Skeletal muscle satellite cell (primary cell): ENCODE measurements around the gene TMEM38A.
"Not testable (repeated sequence)": the region's sequence is repeated elsewhere in the genome, so short reads cannot be mapped to it uniquely, and the experiment has no call there.

Source experiments
- H3K27me3 ChIP-seq: 2 replicates; pipeline ENCODE4 v1.7.0; 2013; ENCODE audit warnings: low read length; ENCODE audit not compliant: control insufficient read depth, insufficient read depth
- H3K36me3 ChIP-seq: 2 replicates; pipeline ENCODE4 v1.7.0; 2013; ENCODE audit warnings: mild to moderate bottlenecking, control low read depth, low read length; ENCODE audit not compliant: insufficient read depth
- H3K4me1 ChIP-seq: 2 replicates; pipeline ENCODE4 v1.7.0; 2013; ENCODE audit warnings: low read length; ENCODE audit not compliant: control insufficient read depth, insufficient read depth
- H3K4me2 ChIP-seq: 2 replicates; pipeline ENCODE4 v1.7.0; 2013; ENCODE audit warnings: mild to moderate bottlenecking, low read length
- H3K4me3 ChIP-seq: 2 replicates; pipeline ENCODE4 v1.7.0; 2013; ENCODE audit warnings: low read length
- H3K9ac ChIP-seq: 2 replicates; pipeline ENCODE4 v1.7.0; 2013; ENCODE audit warnings: mild to moderate bottlenecking, low read depth, low read length, moderate library complexity
- H3K9me3 ChIP-seq: replicated peaks from 2 replicates; pipeline ENCODE4 v1.7.0; 2013; ENCODE audit warnings: mild to moderate bottlenecking, control low read depth, low read length

Gene TMEM38A

GRCh38 chr19:16679811-16680210, 18.9 kb downstream of the TMEM38A start:
- Histone ChIP-seq H3K27me3 (no peaks in the 10 kb centered on the region), H3K9me3 (no peaks in the 10 kb centered on the region), H3K36me3 (no peaks in the 10 kb centered on the region), H3K4me2 (no peak overlapping the region), H3K4me1 (no peaks in the 10 kb centered on the region), H3K4me3 (no peak overlapping the region), H3K9ac (no peak overlapping the region)

GRCh38 chr19:16682539-16682938, 21.6 kb downstream of the TMEM38A start:
- Histone ChIP-seq H3K4me2 (no peak overlapping the region), H3K4me3 (no peak overlapping the region), H3K36me3 (no peaks in the 10 kb centered on the region), H3K4me1 (peaks cover 3% of the 10 kb centered on the region), H3K27me3 (no peaks in the 10 kb centered on the region), H3K9ac (no peak overlapping the region), H3K9me3 (no peaks in the 10 kb centered on the region)

- Histone ChIP-seq H3K4me3 (no peak overlapping the region), H3K9me3 (no peaks in the 10 kb centered on the region), H3K4me2 (no peak overlapping the region), H3K4me1 (peaks cover 3% of the 10 kb centered on the region), H3K27me3 (no peaks in the 10 kb centered on the region), H3K36me3 (no peaks in the 10 kb centered on the region), H3K9ac (no peak overlapping the region)
These were observed 23.3 kb downstream of the TMEM38A start for GRCh38 chr19:16684216-16684615.

GRCh38 chr19:16688084-16688483, 27.1 kb downstream of the TMEM38A start:
- H3K4me1 ChIP-seq, result peaks cover 3% of the 10 kb centered on the region
- no peak overlapping the region for H3K4me3 ChIP-seq
- no peaks in the 10 kb centered on the region for H3K36me3 ChIP-seq
- H3K27me3 ChIP-seq, result no peaks in the 10 kb centered on the region
- no peaks in the 10 kb centered on the region for H3K9me3 ChIP-seq
- no peak overlapping the region for H3K9ac ChIP-seq
- H3K4me2 ChIP-seq, result no peak overlapping the region

- no peaks in the 10 kb centered on the region for H3K9me3 ChIP-seq
- H3K4me1 ChIP-seq, result peaks cover 10% of the 10 kb centered on the region
- no peak overlapping the region for H3K9ac ChIP-seq
- H3K4me3 ChIP-seq, result no peak overlapping the region
- no peak overlapping the region for H3K4me2 ChIP-seq
- H3K27me3 ChIP-seq, result peaks cover 10% of the 10 kb centered on the region
- no peaks in the 10 kb centered on the region for H3K36me3 ChIP-seq
These were observed 38.0 kb downstream of the TMEM38A start for GRCh38 chr19:16698914-16699313.

- Histone ChIP-seq H3K36me3 (no peaks in the 10 kb centered on the region), H3K4me3 (no peak overlapping the region), H3K4me2 (no peak overlapping the region), H3K4me1 (peaks cover 10% of the 10 kb centered on the region), H3K27me3 (peaks cover 18% of the 10 kb centered on the region), H3K9me3 (no peaks in the 10 kb centered on the region), H3K9ac (no peak overlapping the region)
These were observed 41.2 kb downstream of the TMEM38A start for GRCh38 chr19:16702123-16702522.

- H3K27me3 ChIP-seq, result peaks cover 13% of the 10 kb centered on the region
- no peaks in the 10 kb centered on the region for H3K9me3 ChIP-seq
- H3K4me1 ChIP-seq, result peaks cover 10% of the 10 kb centered on the region
- no peak overlapping the region for H3K4me3 ChIP-seq
- no peak overlapping the region for H3K4me2 ChIP-seq
- H3K9ac ChIP-seq, result no peak overlapping the region
- H3K36me3 ChIP-seq, result no peaks in the 10 kb centered on the region
These were observed 42.7 kb downstream of the TMEM38A start for GRCh38 chr19:16703677-16704076.

- H3K4me3 ChIP-seq, H3K36me3 ChIP-seq, H3K4me2 ChIP-seq, H3K9ac ChIP-seq, H3K27me3 ChIP-seq, H3K9me3 ChIP-seq, H3K4me1 ChIP-seq: not testable (repeated sequence)
These were observed 49.9 kb downstream of the TMEM38A start for GRCh38 chr19:16710870-16711269.

GRCh38 chr19:16712295-16712694, 51.4 kb downstream of the TMEM38A start:
- not testable (repeated sequence) for H3K4me2 ChIP-seq, H3K9ac ChIP-seq, H3K36me3 ChIP-seq, H3K27me3 ChIP-seq, H3K4me1 ChIP-seq, H3K9me3 ChIP-seq, H3K4me3 ChIP-seq

GRCh38 chr19:16714702-16715287, 53.9 kb downstream of the TMEM38A start:
- Histone ChIP-seq H3K9ac (no peak overlapping the region), H3K4me2 (no peak overlapping the region), H3K36me3 (no peaks in the 10 kb centered on the region), H3K4me3 (no peak overlapping the region), H3K27me3 (peaks cover 2% of the 10 kb centered on the region), H3K4me1 (peaks cover 5% of the 10 kb centered on the region), H3K9me3 (no peaks in the 10 kb centered on the region)

GRCh38 chr19:16715611-16716010, 54.7 kb downstream of the TMEM38A start:
- no peaks in the 10 kb centered on the region for H3K36me3 ChIP-seq
- H3K4me2 ChIP-seq, result no peak overlapping the region
- no peak overlapping the region for H3K4me3 ChIP-seq
- no peak overlapping the region for H3K9ac ChIP-seq
- H3K4me1 ChIP-seq, result peaks cover 7% of the 10 kb centered on the region
- peaks cover 2% of the 10 kb centered on the region for H3K27me3 ChIP-seq
- no peaks in the 10 kb centered on the region for H3K9me3 ChIP-seq

- peaks cover 7% of the 10 kb centered on the region for H3K4me1 ChIP-seq
- H3K4me3 ChIP-seq, result no peak overlapping the region
- no peak overlapping the region for H3K9ac ChIP-seq
These were observed 60.1 kb downstream of the TMEM38A start for GRCh38 chr19:16721051-16721450.

More at GRCh38 chr19:16721051-16721450, 60.1 kb downstream of the TMEM38A start:
- no peak overlapping the region for H3K4me2 ChIP-seq
- no peaks in the 10 kb centered on the region for H3K9me3 ChIP-seq
- H3K36me3 ChIP-seq, result no peaks in the 10 kb centered on the region
- no peaks in the 10 kb centered on the region for H3K27me3 ChIP-seq
